PC-3 (cell line): ENCODE data around the gene PCCA. TPM values are rescaled to one million over a fixed set of nuclear protein-coding genes. Genes with fewer than 3 reads are reported as not detected.

Experiments
- ATAC-seq: fragments of 200-7000 bp; cut with Tn5 transposase; 2 replicates; pipeline ENCODE4 v1.9.1; 2020; ENCODE audit warnings: mild to moderate bottlenecking, moderate library complexity
- BruUV-seq: library from RNA; stranded (reverse); fragments of 400-500 nt; replicated peaks from 2 replicates; lab custom pipeline; 2021; lab: Mats Ljungman, UMichigan
- CTCF ChIA-PET: fragments of 300-600 bp; sonication (Branson Sonifier 250); formaldehyde crosslinking; loops from one replicate; lab custom pipeline; 2022; ENCODE audit warnings: antibody characterized with exemption; lab: Charles Lee
- POLR2A ChIA-PET: fragments of 300-600 bp; sonication (Branson Sonifier 250); formaldehyde crosslinking; loops from one replicate; lab custom pipeline; 2022; ENCODE audit warnings: antibody characterized with exemption; ENCODE audit not compliant: unreplicated experiment; lab: Charles Lee
- DNase-seq: peaks from one replicate; pipeline ENCODE4 v3.0.0-alpha.2; 2015
- H2AFZ ChIP-seq: fragments of 300-600 bp; sonication (generic); 2 replicates; pipeline ENCODE4 v1.6.0; 2016; ENCODE audit warnings: antibody characterized with exemption, low read length
- H3F3A ChIP-seq: fragments of 300-600 bp; sonication (generic); one replicate; pipeline ENCODE4 v1.6.0; 2017; ENCODE audit warnings: antibody characterized with exemption, low read length, control low read depth, mild to moderate bottlenecking; ENCODE audit not compliant: unreplicated experiment
- H3K27ac ChIP-seq: fragments of 300-600 bp; sonication (generic); 2 replicates; pipeline ENCODE4 v1.5.1; 2016; ENCODE audit warnings: mild to moderate bottlenecking, low read length
- H3K27me3 ChIP-seq: fragments of 300-600 bp; sonication (generic); 2 replicates; pipeline ENCODE4 v1.6.1; 2016; ENCODE audit warnings: low read length, mixed read lengths
- H3K36me3 ChIP-seq: fragments of 300-600 bp; sonication (generic); 2 replicates; pipeline ENCODE4 v1.6.1; 2016; ENCODE audit warnings: low read depth, mixed run types, low read length, mixed read lengths
- H3K4me1 ChIP-seq: fragments of 300-600 bp; sonication (generic); 2 replicates; pipeline ENCODE4 v1.5.1; 2016; ENCODE audit warnings: low read length; ENCODE audit not compliant: insufficient read depth
- H3K4me2 ChIP-seq: fragments of 300-600 bp; sonication (generic); 2 replicates; pipeline ENCODE4 v1.6.0; 2016; ENCODE audit warnings: low read length
- H3K4me3 ChIP-seq: fragments of 300-600 bp; sonication (generic); 2 replicates; pipeline ENCODE4 v1.5.1; 2016; ENCODE audit warnings: mild to moderate bottlenecking, low read length, mixed read lengths
- H3K79me2 ChIP-seq: fragments of 300-600 bp; sonication (generic); 2 replicates; pipeline ENCODE4 v1.6.1; 2017; ENCODE audit warnings: low read length, mixed read lengths
- H3K9ac ChIP-seq: fragments of 300-600 bp; sonication (generic); 2 replicates; pipeline ENCODE4 v1.6.0; 2016; ENCODE audit warnings: mild to moderate bottlenecking, low read length
- H3K9me2 ChIP-seq: fragments of 300-600 bp; sonication (generic); replicated peaks from 2 replicates; pipeline ENCODE4 v1.6.1; 2016; ENCODE audit warnings: mixed run types, low read length, mixed read lengths
- H3K9me3 ChIP-seq: fragments of 300-600 bp; sonication (generic); 2 replicates; pipeline ENCODE4 v1.6.1; 2016; ENCODE audit warnings: low read length, mixed read lengths
- H4K20me1 ChIP-seq: fragments of 300-600 bp; sonication (generic); 2 replicates; pipeline ENCODE4 v1.6.1; 2016; ENCODE audit warnings: low read length, mixed read lengths
- EZH2 ChIP-seq: fragments of 300-600 bp; sonication (generic); IDR thresholded peaks from one replicate; pipeline ENCODE4 v1.6.1; 2017; ENCODE audit warnings: antibody characterized with exemption, mild to moderate bottlenecking, low read length; ENCODE audit not compliant: unreplicated experiment
- EZH2phosphoT487 ChIP-seq: fragments of 300-600 bp; sonication (generic); IDR thresholded peaks from 2 replicates; pipeline ENCODE4 v1.6.1; 2018; ENCODE audit warnings: mild to moderate bottlenecking, antibody characterized with exemption, low read length, borderline replicate concordance
- intact Hi-C: fragments of 100-400 bp; cut with micrococcal nuclease; formaldehyde crosslinking; loops from 2 replicates; pipeline ENCODE4 v1.9.0; 2023
- total RNA-seq: library from RNA; depleted of rRNA; stranded (reverse); fragments of >200 nt; gene quantifications from 2 replicates; pipeline ENCODE4 v1.2.3, GENCODE V29; 2014
- TF ChIP-seq, protein P1 (sequence below): fragments of 300-600 bp; sonication (generic); conservative IDR thresholded peaks from 2 replicates; pipeline ENCODE4 v1.5.1; 2017; ENCODE audit warnings: antibody characterized with exemption, low read depth, mild to moderate bottlenecking, low read length

Gene PCCA
- total RNA-seq, 1 experiment from 2014 or later: 10.5 TPM

DNA sequence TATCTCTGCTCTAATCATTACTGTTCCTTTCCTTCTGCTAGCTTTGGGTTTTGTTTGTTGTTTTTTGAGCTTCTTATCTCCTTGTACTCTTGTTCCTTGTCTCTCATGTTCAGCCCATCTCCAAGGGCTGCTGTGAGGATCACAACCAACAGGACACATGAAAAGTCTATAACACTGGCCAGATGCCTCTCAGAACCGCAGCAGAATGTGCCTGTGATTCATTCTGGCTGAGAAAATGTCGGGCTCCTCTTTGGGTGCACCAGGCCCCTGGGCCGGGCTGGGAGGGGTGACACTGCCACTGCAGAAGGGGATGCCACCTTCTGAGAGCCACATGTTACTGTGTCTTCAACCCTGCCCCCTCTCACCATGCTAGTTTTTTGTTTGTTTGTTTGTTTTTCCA lies 451.7 kb downstream of the PCCA start:
- H3K4me2 ChIP-seq: no peak overlapping the region
- no peaks in the 10 kb centered on the region for H3K9me3 ChIP-seq
- no peaks in the 10 kb centered on the region for H3K4me1 ChIP-seq
- no peaks in the 10 kb centered on the region for H3K79me2 ChIP-seq
- no TSS peak for BruUV-seq
- CTCF ChIA-PET: no interaction called here
- H2AFZ ChIP-seq: no peak overlapping the region
- ATAC-seq (no peak), DNase-seq (no peak)
- H3K9me2 ChIP-seq: no peaks in the 10 kb centered on the region
- TF ChIP-seq, protein P1, sequence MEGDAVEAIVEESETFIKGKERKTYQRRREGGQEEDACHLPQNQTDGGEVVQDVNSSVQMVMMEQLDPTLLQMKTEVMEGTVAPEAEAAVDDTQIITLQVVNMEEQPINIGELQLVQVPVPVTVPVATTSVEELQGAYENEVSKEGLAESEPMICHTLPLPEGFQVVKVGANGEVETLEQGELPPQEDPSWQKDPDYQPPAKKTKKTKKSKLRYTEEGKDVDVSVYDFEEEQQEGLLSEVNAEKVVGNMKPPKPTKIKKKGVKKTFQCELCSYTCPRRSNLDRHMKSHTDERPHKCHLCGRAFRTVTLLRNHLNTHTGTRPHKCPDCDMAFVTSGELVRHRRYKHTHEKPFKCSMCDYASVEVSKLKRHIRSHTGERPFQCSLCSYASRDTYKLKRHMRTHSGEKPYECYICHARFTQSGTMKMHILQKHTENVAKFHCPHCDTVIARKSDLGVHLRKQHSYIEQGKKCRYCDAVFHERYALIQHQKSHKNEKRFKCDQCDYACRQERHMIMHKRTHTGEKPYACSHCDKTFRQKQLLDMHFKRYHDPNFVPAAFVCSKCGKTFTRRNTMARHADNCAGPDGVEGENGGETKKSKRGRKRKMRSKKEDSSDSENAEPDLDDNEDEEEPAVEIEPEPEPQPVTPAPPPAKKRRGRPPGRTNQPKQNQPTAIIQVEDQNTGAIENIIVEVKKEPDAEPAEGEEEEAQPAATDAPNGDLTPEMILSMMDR: no peak
- no peak for TF ChIP-seq EZH2
- TF ChIP-seq EZH2phosphoT487: no peak
- no peaks in the 10 kb centered on the region for H3F3A ChIP-seq
- H3K9ac ChIP-seq: no peak overlapping the region
- no peaks in the 10 kb centered on the region for H3K27me3 ChIP-seq
- H4K20me1 ChIP-seq: no peaks in the 10 kb centered on the region
- H3K27ac ChIP-seq: no peak overlapping the region
- intact Hi-C loops: no loop called here
- POLR2A ChIA-PET: no interaction called here
- no peak overlapping the region for H3K4me3 ChIP-seq
- H3K36me3 ChIP-seq: no peaks in the 10 kb centered on the region

DNA sequence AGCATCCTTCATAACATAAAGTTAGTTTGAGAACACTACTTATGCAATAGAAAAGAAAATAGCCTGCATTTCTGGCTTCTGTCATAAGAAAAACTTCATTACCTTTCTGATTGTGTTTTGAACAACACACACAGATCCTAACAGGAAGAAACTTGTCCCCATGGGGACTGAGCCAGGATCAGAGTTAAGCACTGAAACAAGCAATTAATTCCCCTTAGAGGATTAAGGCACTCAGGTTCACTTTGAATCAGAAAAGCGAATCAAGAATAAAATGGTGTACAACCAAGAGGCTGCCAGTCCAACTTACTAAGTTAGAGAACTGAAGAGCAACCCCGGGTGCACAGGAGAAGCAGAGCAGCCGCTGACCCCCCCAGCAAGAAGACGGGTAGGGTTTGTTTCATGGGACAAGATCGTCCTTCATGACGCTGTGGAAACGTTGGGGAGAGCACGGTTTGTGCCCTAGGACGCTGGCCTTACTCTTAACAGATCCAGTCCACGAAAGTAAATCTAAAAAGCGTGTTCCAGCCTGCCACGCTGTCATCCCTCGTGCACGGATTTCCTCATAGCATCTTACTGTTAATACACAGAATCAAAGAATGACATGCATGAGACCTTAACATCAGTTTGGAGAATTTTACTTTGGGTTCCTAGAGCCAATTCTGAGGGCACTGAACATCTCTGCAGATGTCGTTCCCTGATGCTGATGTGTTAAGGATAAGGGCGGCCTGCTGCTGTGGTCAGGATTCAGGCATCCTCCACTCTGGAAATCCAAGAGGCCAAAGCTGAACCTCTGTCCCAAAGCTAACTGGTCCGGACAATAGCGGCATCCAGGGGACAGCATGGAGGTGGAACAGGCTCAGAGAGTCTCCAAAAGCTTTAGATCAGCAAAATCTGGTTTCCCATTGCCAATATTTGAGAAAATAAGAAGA lies 453.3 kb downstream of the PCCA start:
- DNase-seq: no peak
- H3K27ac ChIP-seq: no peak overlapping the region
- intact Hi-C loops: no loop called here
- ChIA-PET CTCF (interaction anchor here (0.6 kb wide), 1 partner anchor 788 kb away, joined by 6 read pairs; no protein-coding TSS in a partner anchor), POLR2A (no interaction called here)
- no peaks in the 10 kb centered on the region for H3F3A ChIP-seq
- H3K4me3 ChIP-seq: no peak overlapping the region
- H3K4me2 ChIP-seq: peak overlapping the region; percentile 53; the same call in 1 of the 2 replicates
- ATAC-seq: no peak; the same call in 1 of the 2 replicates
- BruUV-seq: no TSS peak
- H3K9me2 ChIP-seq: no peaks in the 10 kb centered on the region
- TF ChIP-seq, protein P1: no peak
- TF ChIP-seq EZH2phosphoT487 (no peak), EZH2 (no peak)
- H3K36me3 ChIP-seq: no peaks in the 10 kb centered on the region
- no peaks in the 10 kb centered on the region for H3K27me3 ChIP-seq
- H3K9me3 ChIP-seq: no peaks in the 10 kb centered on the region
- H4K20me1 ChIP-seq: no peaks in the 10 kb centered on the region
- no peak overlapping the region for H2AFZ ChIP-seq
- H3K79me2 ChIP-seq: no peaks in the 10 kb centered on the region
- H3K4me1 ChIP-seq: no peaks in the 10 kb centered on the region
- no peak overlapping the region for H3K9ac ChIP-seq

DNA sequence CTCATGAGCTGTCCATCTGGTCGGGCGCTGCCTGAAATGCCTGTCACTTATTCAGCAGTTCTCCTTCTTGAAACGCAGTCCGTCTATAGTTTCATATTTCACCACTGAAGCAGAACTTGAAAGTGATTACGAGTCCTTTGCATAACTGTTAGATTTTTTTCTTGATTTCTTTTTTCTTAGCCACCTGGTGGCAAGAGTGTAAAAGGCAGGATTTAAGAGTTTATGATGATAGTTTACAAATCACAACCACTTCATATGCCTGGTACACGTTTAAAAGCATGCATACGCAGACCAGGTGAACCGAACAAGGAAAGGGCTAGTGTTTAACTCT lies 453.9 kb downstream of the PCCA start:
- peak overlapping the region; percentile 53; the same call in 1 of the 2 replicates for H3K4me2 ChIP-seq
- CTCF ChIA-PET: interaction anchor here (0.6 kb wide), 1 partner anchor 789 kb away, joined by 6 read pairs; no protein-coding TSS in a partner anchor

More for the DNA sequence above, 453.9 kb downstream of the PCCA start:
- Histone ChIP-seq H3K79me2 (no peaks in the 10 kb centered on the region), H3K9me2 (no peaks in the 10 kb centered on the region), H3F3A (no peaks in the 10 kb centered on the region), H3K4me3 (no peak overlapping the region), H3K9ac (no peak overlapping the region), H3K27me3 (no peaks in the 10 kb centered on the region), H2AFZ (no peak overlapping the region), H3K9me3 (no peaks in the 10 kb centered on the region), H3K4me1 (no peaks in the 10 kb centered on the region), H3K27ac (no peak overlapping the region), H4K20me1 (no peaks in the 10 kb centered on the region), H3K36me3 (no peaks in the 10 kb centered on the region)
- POLR2A ChIA-PET: no interaction called here
- intact Hi-C loops: no loop called here
- TF ChIP-seq EZH2phosphoT487 (no peak), EZH2 (no peak)
- TF ChIP-seq, protein P1: peak; percentile 59
- ATAC-seq (peak; percentile 65), DNase-seq (peak; percentile 66)
- no TSS peak for BruUV-seq
